HEK293 (cell line): ENCODE measurements around the gene BMP5.

ENCODE experiments used
- KLF9 ChIP-seq: fragments of 450-650 bp; formaldehyde crosslinking; IDR thresholded peaks from 2 replicates; pipeline ENCODE4 v1.5.1; 2016; ENCODE audit warnings: missing biosample characterization, missing genetic modification characterization, low read depth
- YY1 ChIP-seq: fragments of 450-650 bp; formaldehyde crosslinking; IDR thresholded peaks from 2 replicates; pipeline ENCODE4 v1.5.1; 2018; ENCODE audit warnings: missing biosample characterization, missing genetic modification characterization
- ZBTB48 ChIP-seq: fragments of 450-650 bp; formaldehyde crosslinking; IDR thresholded peaks from 2 replicates; pipeline ENCODE4 v1.5.1; 2016; ENCODE audit warnings: missing biosample characterization, missing genetic modification characterization
- ZNF2 ChIP-seq: fragments of 450-650 bp; formaldehyde crosslinking; IDR thresholded peaks from 2 replicates; pipeline ENCODE4 v1.5.1; 2016; ENCODE audit warnings: missing biosample characterization, missing genetic modification characterization
- ZNF404 ChIP-seq: fragments of 450-650 bp; formaldehyde crosslinking; IDR thresholded peaks from 2 replicates; pipeline ENCODE4 v1.5.1; 2017; ENCODE audit warnings: missing biosample characterization, missing genetic modification characterization
- ZNF473 ChIP-seq: fragments of 450-650 bp; formaldehyde crosslinking; IDR thresholded peaks from 2 replicates; pipeline ENCODE4 v1.5.1; 2017; ENCODE audit warnings: missing biosample characterization, missing genetic modification characterization
- ZNF660 ChIP-seq: fragments of 450-650 bp; IDR thresholded peaks from 2 replicates; pipeline ENCODE4 v1.5.1; 2018; ENCODE audit warnings: missing biosample characterization, mild to moderate bottlenecking, missing genetic modification characterization
- ZNF707 ChIP-seq: fragments of 450-650 bp; formaldehyde crosslinking; IDR thresholded peaks from 2 replicates; pipeline ENCODE4 v1.5.1; 2016; ENCODE audit warnings: missing biosample characterization, missing genetic modification characterization
- ZNF785 ChIP-seq: fragments of 450-650 bp; formaldehyde crosslinking; IDR thresholded peaks from 2 replicates; pipeline ENCODE4 v1.5.1; 2016; ENCODE audit warnings: missing biosample characterization, missing genetic modification characterization
- TF ChIP-seq, protein P1 (sequence below): fragments of 450-650 bp; formaldehyde crosslinking; IDR thresholded peaks from 2 replicates; pipeline ENCODE4 v1.5.1; 2016; ENCODE audit warnings: missing biosample characterization, missing genetic modification characterization
- TF ChIP-seq, protein P2 (sequence below): fragments of 450-650 bp; formaldehyde crosslinking; IDR thresholded peaks from 2 replicates; pipeline ENCODE4 v1.5.1; 2016; ENCODE audit warnings: missing biosample characterization, missing genetic modification characterization
- TF ChIP-seq, protein P3 (sequence below): fragments of 450-650 bp; formaldehyde crosslinking; IDR thresholded peaks from 2 replicates; pipeline ENCODE4 v1.5.1; 2016; ENCODE audit warnings: missing biosample characterization, missing genetic modification characterization, low read depth
- TF ChIP-seq, protein P4 (sequence below): fragments of 450-650 bp; formaldehyde crosslinking; IDR thresholded peaks from 2 replicates; pipeline ENCODE4 v1.5.1; 2017; ENCODE audit warnings: missing biosample characterization, missing genetic modification characterization
- TF ChIP-seq, protein P5 (sequence below): fragments of 450-650 bp; formaldehyde crosslinking; IDR thresholded peaks from 2 replicates; pipeline ENCODE4 v1.5.1; 2016; ENCODE audit warnings: missing biosample characterization, missing genetic modification characterization

DNA sequence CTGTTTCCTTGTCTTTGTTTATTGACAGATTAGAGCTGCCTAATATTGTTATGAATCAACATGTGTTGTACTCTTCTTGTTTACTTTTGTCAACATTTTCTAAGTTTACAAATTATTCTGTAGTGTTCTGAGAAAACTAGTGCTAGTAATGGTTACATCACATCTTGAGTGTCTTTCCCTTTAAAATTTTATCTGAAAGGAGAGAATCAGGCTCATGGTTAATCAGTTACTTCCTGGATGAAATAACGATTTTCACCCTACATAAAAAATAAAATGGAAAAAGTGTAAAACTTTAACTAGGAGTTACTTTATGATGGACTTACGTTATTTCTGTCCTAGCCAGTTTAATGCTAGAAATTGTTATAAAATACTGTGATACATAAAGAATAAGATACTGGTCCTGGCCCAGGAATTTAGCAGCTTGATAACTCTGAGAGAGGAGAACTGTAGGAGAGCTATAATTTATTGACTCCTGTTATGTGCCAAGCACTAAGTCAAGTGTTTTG, 26.4 kb upstream of the BMP5 start:
- TF ChIP-seq, protein P1, sequence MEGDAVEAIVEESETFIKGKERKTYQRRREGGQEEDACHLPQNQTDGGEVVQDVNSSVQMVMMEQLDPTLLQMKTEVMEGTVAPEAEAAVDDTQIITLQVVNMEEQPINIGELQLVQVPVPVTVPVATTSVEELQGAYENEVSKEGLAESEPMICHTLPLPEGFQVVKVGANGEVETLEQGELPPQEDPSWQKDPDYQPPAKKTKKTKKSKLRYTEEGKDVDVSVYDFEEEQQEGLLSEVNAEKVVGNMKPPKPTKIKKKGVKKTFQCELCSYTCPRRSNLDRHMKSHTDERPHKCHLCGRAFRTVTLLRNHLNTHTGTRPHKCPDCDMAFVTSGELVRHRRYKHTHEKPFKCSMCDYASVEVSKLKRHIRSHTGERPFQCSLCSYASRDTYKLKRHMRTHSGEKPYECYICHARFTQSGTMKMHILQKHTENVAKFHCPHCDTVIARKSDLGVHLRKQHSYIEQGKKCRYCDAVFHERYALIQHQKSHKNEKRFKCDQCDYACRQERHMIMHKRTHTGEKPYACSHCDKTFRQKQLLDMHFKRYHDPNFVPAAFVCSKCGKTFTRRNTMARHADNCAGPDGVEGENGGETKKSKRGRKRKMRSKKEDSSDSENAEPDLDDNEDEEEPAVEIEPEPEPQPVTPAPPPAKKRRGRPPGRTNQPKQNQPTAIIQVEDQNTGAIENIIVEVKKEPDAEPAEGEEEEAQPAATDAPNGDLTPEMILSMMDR (tag by site-specific recombination) = no peak
- TF ChIP-seq, protein P2, sequence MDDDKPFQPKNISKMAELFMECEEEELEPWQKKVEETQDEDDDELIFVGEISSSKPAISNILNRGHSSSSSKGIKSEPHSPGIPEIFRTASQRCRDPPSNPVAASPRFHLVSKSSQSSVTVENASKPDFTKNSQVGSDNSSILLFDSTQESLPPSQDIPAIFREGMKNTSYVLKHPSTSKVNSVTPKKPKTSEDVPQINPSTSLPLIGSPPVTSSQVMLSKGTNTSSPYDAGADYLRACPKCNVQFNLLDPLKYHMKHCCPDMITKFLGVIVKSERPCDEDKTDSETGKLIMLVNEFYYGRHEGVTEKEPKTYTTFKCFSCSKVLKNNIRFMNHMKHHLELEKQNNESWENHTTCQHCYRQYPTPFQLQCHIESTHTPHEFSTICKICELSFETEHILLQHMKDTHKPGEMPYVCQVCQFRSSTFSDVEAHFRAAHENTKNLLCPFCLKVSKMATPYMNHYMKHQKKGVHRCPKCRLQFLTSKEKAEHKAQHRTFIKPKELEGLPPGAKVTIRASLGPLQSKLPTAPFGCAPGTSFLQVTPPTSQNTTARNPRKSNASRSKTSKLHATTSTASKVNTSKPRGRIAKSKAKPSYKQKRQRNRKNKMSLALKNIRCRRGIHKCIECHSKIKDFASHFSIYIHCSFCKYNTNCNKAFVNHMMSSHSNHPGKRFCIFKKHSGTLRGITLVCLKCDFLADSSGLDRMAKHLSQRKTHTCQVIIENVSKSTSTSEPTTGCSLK = no peak
- TF ChIP-seq, protein P3, sequence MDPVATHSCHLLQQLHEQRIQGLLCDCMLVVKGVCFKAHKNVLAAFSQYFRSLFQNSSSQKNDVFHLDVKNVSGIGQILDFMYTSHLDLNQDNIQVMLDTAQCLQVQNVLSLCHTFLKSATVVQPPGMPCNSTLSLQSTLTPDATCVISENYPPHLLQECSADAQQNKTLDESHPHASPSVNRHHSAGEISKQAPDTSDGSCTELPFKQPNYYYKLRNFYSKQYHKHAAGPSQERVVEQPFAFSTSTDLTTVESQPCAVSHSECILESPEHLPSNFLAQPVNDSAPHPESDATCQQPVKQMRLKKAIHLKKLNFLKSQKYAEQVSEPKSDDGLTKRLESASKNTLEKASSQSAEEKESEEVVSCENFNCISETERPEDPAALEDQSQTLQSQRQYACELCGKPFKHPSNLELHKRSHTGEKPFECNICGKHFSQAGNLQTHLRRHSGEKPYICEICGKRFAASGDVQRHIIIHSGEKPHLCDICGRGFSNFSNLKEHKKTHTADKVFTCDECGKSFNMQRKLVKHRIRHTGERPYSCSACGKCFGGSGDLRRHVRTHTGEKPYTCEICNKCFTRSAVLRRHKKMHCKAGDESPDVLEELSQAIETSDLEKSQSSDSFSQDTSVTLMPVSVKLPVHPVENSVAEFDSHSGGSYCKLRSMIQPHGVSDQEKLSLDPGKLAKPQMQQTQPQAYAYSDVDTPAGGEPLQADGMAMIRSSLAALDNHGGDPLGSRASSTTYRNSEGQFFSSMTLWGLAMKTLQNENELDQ (tag by site-specific recombination) = no peak
- TF ChIP-seq ZNF473 (tag by site-specific recombination) (no peak), ZNF707 (tag by site-specific recombination) (no peak), ZNF785 (no peak), KLF9 (no peak), ZBTB48 (no peak), YY1 (no peak), ZNF2 (tag by site-specific recombination) (no peak), ZNF404 (tag by site-specific recombination) (no peak), ZNF660 (no peak)
- TF ChIP-seq, protein P4, sequence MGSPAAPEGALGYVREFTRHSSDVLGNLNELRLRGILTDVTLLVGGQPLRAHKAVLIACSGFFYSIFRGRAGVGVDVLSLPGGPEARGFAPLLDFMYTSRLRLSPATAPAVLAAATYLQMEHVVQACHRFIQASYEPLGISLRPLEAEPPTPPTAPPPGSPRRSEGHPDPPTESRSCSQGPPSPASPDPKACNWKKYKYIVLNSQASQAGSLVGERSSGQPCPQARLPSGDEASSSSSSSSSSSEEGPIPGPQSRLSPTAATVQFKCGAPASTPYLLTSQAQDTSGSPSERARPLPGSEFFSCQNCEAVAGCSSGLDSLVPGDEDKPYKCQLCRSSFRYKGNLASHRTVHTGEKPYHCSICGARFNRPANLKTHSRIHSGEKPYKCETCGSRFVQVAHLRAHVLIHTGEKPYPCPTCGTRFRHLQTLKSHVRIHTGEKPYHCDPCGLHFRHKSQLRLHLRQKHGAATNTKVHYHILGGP (tag by site-specific recombination) = no peak
- TF ChIP-seq, protein P5, sequence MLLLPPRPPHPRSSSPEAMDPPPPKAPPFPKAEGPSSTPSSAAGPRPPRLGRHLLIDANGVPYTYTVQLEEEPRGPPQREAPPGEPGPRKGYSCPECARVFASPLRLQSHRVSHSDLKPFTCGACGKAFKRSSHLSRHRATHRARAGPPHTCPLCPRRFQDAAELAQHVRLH (tag by site-specific recombination) = no peak
